GM12878 (cell line): ENCODE data around the gene RPUSD1.

Experiments
- BRCA1 ChIP-seq: IDR thresholded peaks from 2 replicates; pipeline ENCODE4 v1.6.1; 2011; ENCODE audit warnings: low read depth, low read length, improper control_type of control experiment
- CTCF ChIP-seq, 3 experiments: IDR thresholded peaks in 2 of 3; conservative IDR thresholded peaks in 1 of 3; 2 replicates each; pipeline ENCODE4 v1.5.1; 2011; ENCODE audit warnings: low read depth in 3 of 3, low read length in 3 of 3, mild to moderate bottlenecking in 3 of 3, control low read depth in 2 of 3, moderate library complexity in 2 of 3, inconsistent platforms in 1 of 3, mixed read lengths in 1 of 3; ENCODE audit not compliant: control insufficient read depth in 2 of 3, insufficient read depth in 1 of 3; ENCODE audit errors: extremely low read depth in 1 of 3
- MTA2 ChIP-seq: fragments of 450-650 bp; IDR thresholded peaks from 2 replicates; pipeline ENCODE4 v1.6.1; 2016; ENCODE audit warnings: low read depth, mild to moderate bottlenecking, moderate library complexity
- NRF1 ChIP-seq: conservative IDR thresholded peaks from 2 replicates; pipeline ENCODE4 v1.6.1; 2011; ENCODE audit warnings: mild to moderate bottlenecking, low read depth, low read length, improper control_type of control experiment
- POLR2A ChIP-seq: IDR thresholded peaks from 2 replicates; pipeline ENCODE4 v1.6.1; 2011; ENCODE audit warnings: low read depth, mild to moderate bottlenecking, low read length
- POLR2AphosphoS5 ChIP-seq: IDR thresholded peaks from 2 replicates; pipeline ENCODE4 v1.6.1; 2011; ENCODE audit warnings: mild to moderate bottlenecking, low read length, inconsistent platforms
- RFX5 ChIP-seq: IDR thresholded peaks from 2 replicates; pipeline ENCODE4 v1.6.1; 2011; ENCODE audit warnings: low read depth, low read length, improper control_type of control experiment
- SMC3 ChIP-seq: IDR thresholded peaks from 2 replicates; pipeline ENCODE4 v1.6.1; 2011; ENCODE audit warnings: low read length, improper control_type of control experiment, borderline replicate concordance
- SP1 ChIP-seq: IDR thresholded peaks from one replicate; pipeline ENCODE4 v1.6.1; 2011; ENCODE audit warnings: low read depth, low read length
- SUZ12 ChIP-seq: fragments of 200-600 bp; sonication (generic); IDR thresholded peaks from one replicate; pipeline ENCODE4 v1.6.1; 2018; ENCODE audit warnings: antibody characterized with exemption, mild to moderate bottlenecking; ENCODE audit not compliant: unreplicated experiment
- USF2 ChIP-seq: IDR thresholded peaks from 2 replicates; pipeline ENCODE4 v1.6.1; 2011; ENCODE audit warnings: low read depth, low read length, improper control_type of control experiment, borderline replicate concordance
- YY1 ChIP-seq: IDR thresholded peaks from 2 replicates; pipeline ENCODE4 v1.6.1; 2011; ENCODE audit warnings: low read depth, mild to moderate bottlenecking, low read length
- ZNF24 ChIP-seq: fragments of 450-650 bp; IDR thresholded peaks from 2 replicates; pipeline ENCODE4 v1.6.1; 2017; ENCODE audit warnings: antibody characterized with exemption, mild to moderate bottlenecking

- TF ChIP-seq SMC3 (no peak), CTCF (IDR thresholded peaks at IDR 0.05 in 2 of 3, conservative IDR thresholded peaks at IDR 0.05 in 1 of 3; ENCODE audit: control insufficient read depth in 2 of 3, extremely low read depth in 1 of 3, insufficient read depth in 1 of 3, low read depth in 3 of 3, low read length in 3 of 3) (no peak), NRF1 (no peak), YY1 (no peak), SP1 (no peak), BRCA1 (no peak), USF2 (no peak), RFX5 (no peak), MTA2 (no peak), SUZ12 (no peak), POLR2A (no peak), POLR2AphosphoS5 (no peak), ZNF24 (no peak)
Measured at GRCh38 chr16:833411-833810, 45.2 kb upstream of the RPUSD1 start.
